WTC11 (cell line): Measurements from ENCODE around the gene ZNF709. TPM values are rescaled to one million over a fixed set of nuclear protein-coding genes. Genes with fewer than 3 reads are reported as not detected.
A peak's percentile ranks its signal among the peaks of the same experiment; 100 is the strongest.
"Not testable (repeated sequence)": the region's sequence is repeated elsewhere in the genome, so short reads cannot be mapped to it uniquely, and the experiment has no call there.

Source experiments
- ATAC-seq: fragments of 200-7000 bp; cut with Tn5 transposase; 2 replicates; pipeline ENCODE4 v1.10.0; 2021; ENCODE audit warnings: mild to moderate bottlenecking, moderate library complexity
- CTCF ChIA-PET: fragments of 300-600 bp; sonication (Branson Sonifier 250); formaldehyde crosslinking; loops from one replicate; lab custom pipeline; 2021; ENCODE audit warnings: antibody characterized with exemption; lab: Charles Lee
- POLR2A ChIA-PET: fragments of 350-600 bp; sonication (Branson Sonifier 250); formaldehyde crosslinking; loops from one replicate; lab custom pipeline; 2021; ENCODE audit warnings: antibody characterized with exemption; lab: Charles Lee
- DNase-seq: peaks from one replicate; pipeline ENCODE4 v3.0.0; 2021; ENCODE audit warnings: low spot score
- H3K27ac Mint-ChIP-seq: 2 replicates; pipeline ENCODE4 v1.8.0; 2021; ENCODE audit warnings: mixed read lengths
- H3K27me3 Mint-ChIP-seq: 2 replicates; pipeline ENCODE4 v1.8.0; 2021; ENCODE audit warnings: low read depth, mild to moderate bottlenecking, moderate library complexity, mixed read lengths
- H3K36me3 Mint-ChIP-seq: 2 replicates; pipeline ENCODE4 v1.8.0; 2021; ENCODE audit warnings: mixed read lengths
- H3K4me1 Mint-ChIP-seq: 2 replicates; pipeline ENCODE4 v1.8.0; 2022; ENCODE audit warnings: mixed read lengths
- H3K4me3 Mint-ChIP-seq: 2 replicates; pipeline ENCODE4 v1.8.0; 2021; ENCODE audit warnings: mild to moderate bottlenecking, moderate library complexity, mixed read lengths
- H3K9me3 Mint-ChIP-seq: 2 replicates; pipeline ENCODE4 v1.8.0; 2021; ENCODE audit warnings: mixed read lengths
- E2F5 ChIP-seq: sonication (generic); formaldehyde crosslinking; IDR thresholded peaks from 2 replicates; pipeline ENCODE4 v1.8.1; 2022; ENCODE audit warnings: mild to moderate bottlenecking, moderate library complexity, missing genetic modification reagents
- FOXJ3 ChIP-seq: sonication (generic); formaldehyde crosslinking; IDR thresholded peaks from 2 replicates; pipeline ENCODE4 v1.9.0; 2021; ENCODE audit warnings: missing genetic modification reagents, mild to moderate bottlenecking, borderline replicate concordance
- GTF2I ChIP-seq: fragments of 250-450 bp; sonication (Bioruptor Pico); conservative IDR thresholded peaks from 2 replicates; pipeline ENCODE4 v1.4.0; 2021; ENCODE audit warnings: mild to moderate bottlenecking
- HMGA2 ChIP-seq: fragments of 250-450 bp; sonication (Bioruptor Pico); IDR thresholded peaks from 2 replicates; pipeline ENCODE4 v1.4.0; 2021; ENCODE audit warnings: mild to moderate bottlenecking, moderate library complexity
- IRF2 ChIP-seq: sonication (generic); formaldehyde crosslinking; IDR thresholded peaks from 2 replicates; pipeline ENCODE4 v1.8.0; 2022; ENCODE audit warnings: low read depth, missing genetic modification reagents, borderline replicate concordance
- JAZF1 ChIP-seq: fragments of 250-450 bp; sonication (Bioruptor Pico); IDR thresholded peaks from 2 replicates; pipeline ENCODE4 v1.9.0; 2021; ENCODE audit warnings: moderate library complexity, mild to moderate bottlenecking, inconsistent platforms
- NFE2L1 ChIP-seq: sonication (generic); formaldehyde crosslinking; IDR thresholded peaks from 2 replicates; pipeline ENCODE4 v1.8.1; 2023; ENCODE audit warnings: missing genetic modification reagents
- OVOL2 ChIP-seq: fragments of 250-450 bp; sonication (Bioruptor Pico); IDR thresholded peaks from 2 replicates; pipeline ENCODE4 v1.9.0; 2021; ENCODE audit warnings: mild to moderate bottlenecking, borderline replicate concordance
- PRRX2 ChIP-seq: fragments of 250-450 bp; sonication (Bioruptor Pico); IDR thresholded peaks from 2 replicates; pipeline ENCODE4 v1.8.0; 2021; ENCODE audit warnings: mild to moderate bottlenecking
- SMAD3 ChIP-seq: sonication (generic); formaldehyde crosslinking; IDR thresholded peaks from 2 replicates; pipeline ENCODE4 v1.8.0; 2022; ENCODE audit warnings: missing genetic modification reagents, mild to moderate bottlenecking, borderline replicate concordance
- SP1 ChIP-seq: sonication (generic); formaldehyde crosslinking; conservative IDR thresholded peaks from 2 replicates; pipeline ENCODE4 v1.8.1; 2022; ENCODE audit warnings: missing genetic modification reagents
- ZNF232 ChIP-seq: sonication (generic); formaldehyde crosslinking; IDR thresholded peaks from 2 replicates; pipeline ENCODE4 v1.8.0; 2022; ENCODE audit warnings: mild to moderate bottlenecking, missing genetic modification reagents
- ZNF263 ChIP-seq: sonication (generic); formaldehyde crosslinking; IDR thresholded peaks from 2 replicates; pipeline ENCODE4 v1.8.1; 2022; ENCODE audit warnings: low read depth, mild to moderate bottlenecking, moderate library complexity, missing genetic modification reagents
- ZNF423 ChIP-seq: fragments of 250-450 bp; sonication (Bioruptor Pico); IDR thresholded peaks from 2 replicates; pipeline ENCODE4 v2.1.2; 2022; ENCODE audit warnings: mild to moderate bottlenecking, moderate library complexity
- ZSCAN18 ChIP-seq: fragments of 250-450 bp; sonication (Bioruptor Pico); IDR thresholded peaks from 2 replicates; pipeline ENCODE4 v2.1.2; 2022; ENCODE audit warnings: mild to moderate bottlenecking, moderate library complexity
- total RNA-seq: library from RNA; stranded (reverse); gene quantifications from 3 replicates; pipeline ENCODE4 v1.2.3, GENCODE V29; 2021
- TF ChIP-seq, protein P1 (sequence below): sonication (generic); formaldehyde crosslinking; IDR thresholded peaks from 2 replicates; pipeline ENCODE4 v1.8.1; 2023; ENCODE audit warnings: mild to moderate bottlenecking, missing genetic modification reagents

The ZNF709 gene
- total RNA-seq, 1 experiment from 2014 or later: 3.0 TPM

DNA sequence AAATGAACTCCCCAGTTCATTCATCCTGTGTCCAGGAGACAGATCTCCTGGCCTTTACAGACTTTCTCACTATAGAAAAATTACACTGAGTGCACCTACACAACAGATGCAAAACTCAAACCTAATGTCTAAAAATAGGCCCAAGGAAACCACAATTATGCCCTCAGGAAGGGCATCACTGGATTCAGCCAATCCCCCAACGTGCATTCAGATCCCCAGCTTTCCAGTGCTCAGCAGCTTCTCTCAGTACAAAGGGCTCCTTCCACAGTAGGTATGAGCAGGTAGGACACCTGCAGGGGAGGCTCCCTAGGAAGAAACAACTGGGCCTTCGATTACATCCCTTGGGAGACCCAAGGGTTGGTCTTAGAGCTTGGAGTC, 2.1 kb downstream of the ZNF709 start:
- POLR2A ChIA-PET: interaction anchor here (0.6 kb wide), 1 partner anchor 17 kb away, joined by 3 read pairs; no protein-coding TSS in a partner anchor
- no peaks in the 10 kb centered on the region for H3K36me3 Mint-ChIP-seq

DNA sequence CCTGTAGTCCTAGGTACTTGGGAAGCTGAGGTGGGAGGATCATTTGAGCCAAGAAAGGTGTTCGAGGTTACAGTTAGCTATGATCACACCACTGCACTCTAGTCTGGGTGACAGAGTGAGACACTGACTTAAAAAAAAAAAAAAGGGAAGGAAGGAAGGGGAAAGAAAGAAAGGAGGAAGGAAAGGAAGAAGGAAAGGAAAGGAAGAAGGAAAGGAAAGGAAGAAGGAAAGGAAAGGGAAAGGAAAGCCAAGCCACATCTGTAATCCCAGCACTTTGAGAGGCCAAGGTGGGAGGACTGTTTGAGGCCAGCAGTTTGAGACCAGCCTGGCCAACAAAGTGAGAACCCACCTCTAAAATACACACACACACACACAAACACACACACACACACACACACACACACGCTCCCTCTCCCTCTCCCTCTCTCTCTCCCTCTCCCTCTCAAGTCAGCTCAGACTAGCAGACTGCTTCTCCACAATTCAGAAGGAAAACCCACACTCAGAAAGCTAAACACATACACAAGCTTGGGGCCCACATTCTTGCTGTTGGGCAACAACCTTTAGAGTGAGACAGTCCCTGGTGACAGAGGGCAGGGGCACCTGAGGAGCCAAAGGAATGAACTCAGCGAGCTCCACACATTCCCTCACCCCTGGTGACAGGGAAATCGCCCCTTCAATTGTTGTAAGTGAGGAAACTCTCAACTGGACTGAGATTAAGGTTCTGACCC, 2.7 kb downstream of the ZNF709 start:
- DNase-seq (no peak), ATAC-seq (no peak)
- Mint-ChIP-seq H3K27me3 (peaks cover 14% of the 10 kb centered on the region), H3K36me3 (no peaks in the 10 kb centered on the region), H3K4me3 (no peak overlapping the region), H3K27ac (no peak overlapping the region), H3K9me3 (no peaks in the 10 kb centered on the region), H3K4me1 (peaks cover 24% of the 10 kb centered on the region)
- CTCF ChIA-PET: interaction anchor here (1.3 to 2.9 kb wide), 2 partner anchors 13 to 31 kb away, joined by 4 to 12 read pairs; no protein-coding TSS in a partner anchor
- no peak for TF ChIP-seq ZNF423
- POLR2A ChIA-PET: no interaction called here

More for the DNA sequence above, 2.1 kb downstream of the ZNF709 start:
- H3K4me1 Mint-ChIP-seq: peaks cover 24% of the 10 kb centered on the region
- peaks cover 14% of the 10 kb centered on the region for H3K27me3 Mint-ChIP-seq
- DNase-seq (no peak), ATAC-seq (no peak)
- peak overlapping the region; percentile 46 for H3K4me3 Mint-ChIP-seq
- H3K27ac Mint-ChIP-seq: no peak overlapping the region
- H3K9me3 Mint-ChIP-seq: no peaks in the 10 kb centered on the region
- TF ChIP-seq ZNF423: peak; percentile 3; the same call in 1 of the 2 replicates
- TF ChIP-seq, protein P1, sequence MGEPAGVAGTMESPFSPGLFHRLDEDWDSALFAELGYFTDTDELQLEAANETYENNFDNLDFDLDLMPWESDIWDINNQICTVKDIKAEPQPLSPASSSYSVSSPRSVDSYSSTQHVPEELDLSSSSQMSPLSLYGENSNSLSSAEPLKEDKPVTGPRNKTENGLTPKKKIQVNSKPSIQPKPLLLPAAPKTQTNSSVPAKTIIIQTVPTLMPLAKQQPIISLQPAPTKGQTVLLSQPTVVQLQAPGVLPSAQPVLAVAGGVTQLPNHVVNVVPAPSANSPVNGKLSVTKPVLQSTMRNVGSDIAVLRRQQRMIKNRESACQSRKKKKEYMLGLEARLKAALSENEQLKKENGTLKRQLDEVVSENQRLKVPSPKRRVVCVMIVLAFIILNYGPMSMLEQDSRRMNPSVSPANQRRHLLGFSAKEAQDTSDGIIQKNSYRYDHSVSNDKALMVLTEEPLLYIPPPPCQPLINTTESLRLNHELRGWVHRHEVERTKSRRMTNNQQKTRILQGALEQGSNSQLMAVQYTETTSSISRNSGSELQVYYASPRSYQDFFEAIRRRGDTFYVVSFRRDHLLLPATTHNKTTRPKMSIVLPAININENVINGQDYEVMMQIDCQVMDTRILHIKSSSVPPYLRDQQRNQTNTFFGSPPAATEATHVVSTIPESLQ (CRISPR knock-in tag): no peak
- CTCF ChIA-PET: interaction anchor here (0.6 to 2.9 kb wide), 3 partner anchors 12 to 600 kb away, joined by 3 to 12 read pairs (median 4); no protein-coding TSS in a partner anchor

GRCh38 chr19:12478234-12478941, 6.2 kb downstream of the ZNF709 start:
- DNase-seq: no peak
- H3K27me3 Mint-ChIP-seq: no peaks in the 10 kb centered on the region

DNA sequence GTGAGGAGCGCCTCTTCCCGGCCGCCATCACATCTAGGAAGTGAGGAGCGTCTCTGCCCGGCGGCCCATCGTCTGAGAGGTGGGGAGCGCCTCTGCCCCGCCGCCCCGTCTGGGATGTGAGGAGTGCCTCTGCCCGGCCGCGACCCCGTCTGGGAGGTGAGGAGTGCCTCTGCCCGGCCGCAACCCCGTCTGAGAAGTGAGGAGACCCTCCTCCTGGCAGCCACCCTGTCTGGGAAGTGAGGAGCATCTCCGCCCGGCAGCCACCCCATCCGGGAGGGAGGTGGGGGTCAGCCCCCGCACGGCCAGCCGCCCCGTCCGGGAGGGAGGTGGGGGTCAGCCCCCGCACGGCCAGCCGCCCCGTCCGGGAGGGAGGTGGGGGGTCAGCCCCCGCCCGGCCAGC, 17.0 kb downstream of the ZNF709 start:
- H3K4me1 Mint-ChIP-seq, H3K4me3 Mint-ChIP-seq, H3K27me3 Mint-ChIP-seq, H3K27ac Mint-ChIP-seq, DNase-seq, CTCF ChIA-PET, POLR2A ChIA-PET, ATAC-seq: not testable (repeated sequence)
- peaks cover 56% of the 10 kb centered on the region for H3K9me3 Mint-ChIP-seq
- H3K36me3 Mint-ChIP-seq: peaks cover 53% of the 10 kb centered on the region

More at GRCh38 chr19:12478234-12478941, 6.2 kb downstream of the ZNF709 start:
- Mint-ChIP-seq H3K27ac (no peak overlapping the region), H3K36me3 (no peaks in the 10 kb centered on the region), H3K9me3 (no peaks in the 10 kb centered on the region), H3K4me1 (peaks cover 13% of the 10 kb centered on the region), H3K4me3 (no peak overlapping the region)
- POLR2A ChIA-PET: no interaction called here
- no peak for ATAC-seq
- CTCF ChIA-PET: interaction anchor here (1.3 kb wide), 1 partner anchor 17 kb away, joined by 5 read pairs; no protein-coding TSS in a partner anchor
- TF ChIP-seq ZSCAN18 (CRISPR knock-in tag) (no peak), ZNF232 (CRISPR knock-in tag) (no peak), SP1 (CRISPR knock-in tag) (no peak), JAZF1 (no peak), FOXJ3 (CRISPR knock-in tag) (no peak)

DNA sequence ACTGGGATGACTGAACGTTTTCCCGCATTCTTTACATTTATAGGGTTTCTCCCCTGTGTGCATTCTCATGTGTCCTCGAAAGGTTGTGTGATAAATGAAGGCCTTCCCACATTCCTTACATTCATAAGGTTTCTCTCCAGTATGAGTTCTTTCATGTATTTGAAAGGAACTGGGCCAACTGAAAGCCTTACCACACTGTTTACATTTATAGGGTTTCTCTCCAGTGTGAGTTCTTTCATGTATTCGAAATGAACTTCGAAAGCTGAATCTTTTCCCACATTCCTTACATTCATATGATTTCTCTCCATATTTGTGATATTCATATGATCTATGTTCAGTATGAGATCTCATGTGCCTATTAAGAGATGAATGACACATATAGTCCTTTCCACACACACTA, 19.4 kb downstream of the ZNF709 start:
- DNase-seq (no peak), ATAC-seq (no peak)
- Mint-ChIP-seq H3K27ac (no peak overlapping the region), H3K4me1 (no peaks in the 10 kb centered on the region), H3K36me3 (peaks cover 61% of the 10 kb centered on the region), H3K4me3 (no peak overlapping the region), H3K27me3 (peaks cover 2% of the 10 kb centered on the region; the same call in 1 of the 2 replicates), H3K9me3 (peaks cover 69% of the 10 kb centered on the region)
- POLR2A ChIA-PET: no interaction called here
- CTCF ChIA-PET: interaction anchor here (0.6 kb wide), 1 partner anchor 30 kb away, joined by 4 read pairs; no protein-coding TSS in a partner anchor
- TF ChIP-seq GTF2I (CRISPR knock-in tag): no peak
- no peak for TF ChIP-seq SMAD3 (CRISPR knock-in tag)
- no peak for TF ChIP-seq HMGA2 (CRISPR knock-in tag)
- TF ChIP-seq E2F5 (CRISPR knock-in tag): no peak
- no peak for TF ChIP-seq NFE2L1 (CRISPR knock-in tag)
- TF ChIP-seq, protein P1 (CRISPR knock-in tag): no peak
- no peak for TF ChIP-seq PRRX2
- no peak for TF ChIP-seq ZNF263
- TF ChIP-seq IRF2 (CRISPR knock-in tag): no peak
- no peak for TF ChIP-seq OVOL2 (CRISPR knock-in tag)
